Measurements from ENCODE around the gene BDKRB2.

- TF ChIP-seq CTCF (IDR thresholded peaks at IDR 0.05) (no peak), POLR2A (IDR thresholded peaks at IDR 0.05) (no peak), POLR2AphosphoS5 (IDR thresholded peaks at IDR 0.05; ENCODE audit: insufficient read depth in 1 of 2, low read depth in 1 of 2) (no peak)
These were observed 10.4 kb upstream of the BDKRB2 start for GRCh38 chr14:96194262-96194656.

Data from vagina (tissue), 2 donors.